Measurements from ENCODE around the gene DUSP9. TPM values are rescaled to one million over a fixed set of nuclear protein-coding genes. Genes with fewer than 3 reads are reported as not detected.
A peak's percentile ranks its signal among the peaks of the same experiment; 100 is the strongest.
"Not testable (repeated sequence)": the region's sequence is repeated elsewhere in the genome, so short reads cannot be mapped to it uniquely, and the experiment has no call there.

DUSP9 gene
- total RNA-seq = not detected
- total RNA-seq = 0 to 0.08 reads per million in 2 donors

- DNase-seq (no peak), ATAC-seq (no peak)
- no peaks in the 10 kb centered on the region for H3K9me3 ChIP-seq (ENCODE audit: control insufficient read depth, low read length, poor library complexity, severe bottlenecking)
- Mint-ChIP-seq H3K4me3 (peak within 1 kb of the TSS; percentile 58), H3K27me3 (peaks cover under 1% of the 10 kb centered on the region), H3K36me3 (ENCODE audit: low read depth) (no peaks in the 10 kb centered on the region), H3K27ac (no peak within 1 kb of the TSS), H3K4me1 (peaks cover 5% of the 10 kb centered on the region)
Measured at GRCh38 chrX:153646620-153647373, at the start of gene DUSP9. DUSP9 (plus strand) TSS chrX:153647203; CDS start chrX:153647954, 751 bp downstream.

- DNase-seq (peak in 1 of 3 donors; percentile 15), ATAC-seq (peak; percentile 48)
- H3K4me1 Mint-ChIP-seq = peaks cover 31% of the 10 kb centered on the region
- H3K27ac Mint-ChIP-seq = peak within 1 kb of the TSS; percentile 65
- no peaks in the 10 kb centered on the region for H3K36me3 Mint-ChIP-seq (ENCODE audit: low read depth)
- H3K4me3 Mint-ChIP-seq = peak within 1 kb of the TSS; percentile 95
- no peaks in the 10 kb centered on the region for H3K9me3 ChIP-seq (ENCODE audit: control insufficient read depth, low read length, poor library complexity, severe bottlenecking)
- H3K27me3 Mint-ChIP-seq = no peaks in the 10 kb centered on the region
Measured at GRCh38 chrX:153598541-153599191, 48.3 kb upstream of the DUSP9 start, which contains the start of gene CCNQ. CCNQ (minus strand) TSS chrX:153599139; CDS start chrX:153599073, 66 bp downstream.

- Mint-ChIP-seq H3K4me1 (peaks cover 38% of the 10 kb centered on the region), H3K4me3 (peak overlapping the region; percentile 95), H3K27ac (peak overlapping the region; percentile 65), H3K27me3 (no peaks in the 10 kb centered on the region), H3K36me3 (ENCODE audit: low read depth) (no peaks in the 10 kb centered on the region)
- DNase-seq (peak; percentile 76 to 85 (median 81)), ATAC-seq (peak; percentile 88)
- H3K9me3 ChIP-seq (ENCODE audit: control insufficient read depth, low read length, poor library complexity, severe bottlenecking) = no peaks in the 10 kb centered on the region
Measured at GRCh38 chrX:153599192-153600031, 47.6 kb upstream of the DUSP9 start.

- Mint-ChIP-seq H3K36me3 (ENCODE audit: low read depth) (no peaks in the 10 kb centered on the region), H3K27me3 (no peaks in the 10 kb centered on the region), H3K4me1 (peaks cover 38% of the 10 kb centered on the region), H3K4me3 (peak overlapping the region; percentile 95), H3K27ac (peak overlapping the region; percentile 65)
- DNase-seq (no peak), ATAC-seq (no peak)
- H3K9me3 ChIP-seq (ENCODE audit: control insufficient read depth, low read length, poor library complexity, severe bottlenecking) = no peaks in the 10 kb centered on the region
Measured at GRCh38 chrX:153600032-153600373, 47.0 kb upstream of the DUSP9 start.

GRCh38 chrX:153600921-153601320 is 46.1 kb upstream of the DUSP9 start:
- Mint-ChIP-seq H3K4me3 (peak overlapping the region; percentile 95), H3K27me3 (no peaks in the 10 kb centered on the region), H3K4me1 (peaks cover 38% of the 10 kb centered on the region), H3K36me3 (ENCODE audit: low read depth) (no peaks in the 10 kb centered on the region), H3K27ac (no peak overlapping the region)
- DNase-seq (no peak), ATAC-seq (no peak)
- H3K9me3 ChIP-seq (ENCODE audit: control insufficient read depth, low read length, poor library complexity, severe bottlenecking) = no peaks in the 10 kb centered on the region

- no peak for DNase-seq
- H3K27ac Mint-ChIP-seq = no peak overlapping the region
- no peaks in the 10 kb centered on the region for H3K36me3 Mint-ChIP-seq (ENCODE audit: low read depth)
- H3K4me3 Mint-ChIP-seq = peak overlapping the region; percentile 95
- ATAC-seq = no peak
- H3K9me3 ChIP-seq (ENCODE audit: control insufficient read depth, low read length, poor library complexity, severe bottlenecking) = no peaks in the 10 kb centered on the region
- peaks cover 34% of the 10 kb centered on the region for H3K4me1 Mint-ChIP-seq
- H3K27me3 Mint-ChIP-seq = no peaks in the 10 kb centered on the region
Measured at GRCh38 chrX:153601511-153602110, 45.4 kb upstream of the DUSP9 start.

GRCh38 chrX:153602601-153603000 is 44.4 kb upstream of the DUSP9 start:
- ATAC-seq = no peak
- peak overlapping the region; percentile 39 for H3K27ac Mint-ChIP-seq
- no peaks in the 10 kb centered on the region for H3K27me3 Mint-ChIP-seq
- peaks cover 28% of the 10 kb centered on the region for H3K4me1 Mint-ChIP-seq
- H3K9me3 ChIP-seq (ENCODE audit: control insufficient read depth, low read length, poor library complexity, severe bottlenecking) = no peaks in the 10 kb centered on the region
- H3K36me3 Mint-ChIP-seq (ENCODE audit: low read depth) = no peaks in the 10 kb centered on the region
- no peak for DNase-seq
- peak overlapping the region; percentile 31 for H3K4me3 Mint-ChIP-seq

GRCh38 chrX:153603131-153603656 is 43.8 kb upstream of the DUSP9 start:
- no peaks in the 10 kb centered on the region for H3K36me3 Mint-ChIP-seq (ENCODE audit: low read depth)
- H3K27me3 Mint-ChIP-seq = no peaks in the 10 kb centered on the region
- no peaks in the 10 kb centered on the region for H3K9me3 ChIP-seq (ENCODE audit: control insufficient read depth, low read length, poor library complexity, severe bottlenecking)
- DNase-seq (no peak), ATAC-seq (no peak)
- H3K27ac Mint-ChIP-seq = no peak overlapping the region
- peaks cover 24% of the 10 kb centered on the region for H3K4me1 Mint-ChIP-seq
- H3K4me3 Mint-ChIP-seq = no peak overlapping the region

GRCh38 chrX:153604666-153605380 is 42.2 kb upstream of the DUSP9 start:
- Mint-ChIP-seq H3K27ac (peak overlapping the region; percentile 62), H3K4me1 (peaks cover 26% of the 10 kb centered on the region)
- not testable (repeated sequence) for H3K4me3 Mint-ChIP-seq; H3K36me3 Mint-ChIP-seq (ENCODE audit: low read depth); H3K9me3 ChIP-seq (ENCODE audit: control insufficient read depth, low read length, poor library complexity, severe bottlenecking); DNase-seq; ATAC-seq; H3K27me3 Mint-ChIP-seq

- Mint-ChIP-seq H3K36me3 (ENCODE audit: low read depth) (no peaks in the 10 kb centered on the region), H3K27me3 (no peaks in the 10 kb centered on the region), H3K4me1 (peaks cover 21% of the 10 kb centered on the region), H3K27ac (no peak overlapping the region), H3K4me3 (no peak overlapping the region)
- H3K9me3 ChIP-seq (ENCODE audit: control insufficient read depth, low read length, poor library complexity, severe bottlenecking) = no peaks in the 10 kb centered on the region
- ATAC-seq = no peak
- DNase-seq = no peak
Measured at GRCh38 chrX:153606503-153606902, 40.5 kb upstream of the DUSP9 start.

- no peak overlapping the region for H3K27ac Mint-ChIP-seq
- ATAC-seq (no peak), DNase-seq (no peak)
- no peaks in the 10 kb centered on the region for H3K36me3 Mint-ChIP-seq (ENCODE audit: low read depth)
- H3K4me1 Mint-ChIP-seq = peaks cover 14% of the 10 kb centered on the region
- no peak overlapping the region for H3K4me3 Mint-ChIP-seq
- no peaks in the 10 kb centered on the region for H3K9me3 ChIP-seq (ENCODE audit: control insufficient read depth, low read length, poor library complexity, severe bottlenecking)
- no peaks in the 10 kb centered on the region for H3K27me3 Mint-ChIP-seq
Measured at GRCh38 chrX:153608376-153608775, 38.6 kb upstream of the DUSP9 start.

- ATAC-seq (no peak), DNase-seq (no peak)
- Mint-ChIP-seq H3K36me3 (ENCODE audit: low read depth) (no peaks in the 10 kb centered on the region), H3K4me1 (peaks cover 11% of the 10 kb centered on the region), H3K27me3 (no peaks in the 10 kb centered on the region), H3K4me3 (no peak overlapping the region), H3K27ac (no peak overlapping the region)
- no peaks in the 10 kb centered on the region for H3K9me3 ChIP-seq (ENCODE audit: control insufficient read depth, low read length, poor library complexity, severe bottlenecking)
Measured at GRCh38 chrX:153608806-153609205, 38.2 kb upstream of the DUSP9 start.
